ENCODE measurements around the gene DPPA5. TPM values are rescaled to one million over a fixed set of nuclear protein-coding genes. Genes with fewer than 3 reads are reported as not detected.

The DPPA5 gene
- total and polyA plus RNA-seq, 2 of the 13 experiments (the other 11 are each of a cell fraction or from before 2014, with no cell fraction given), result not detected

DNA sequence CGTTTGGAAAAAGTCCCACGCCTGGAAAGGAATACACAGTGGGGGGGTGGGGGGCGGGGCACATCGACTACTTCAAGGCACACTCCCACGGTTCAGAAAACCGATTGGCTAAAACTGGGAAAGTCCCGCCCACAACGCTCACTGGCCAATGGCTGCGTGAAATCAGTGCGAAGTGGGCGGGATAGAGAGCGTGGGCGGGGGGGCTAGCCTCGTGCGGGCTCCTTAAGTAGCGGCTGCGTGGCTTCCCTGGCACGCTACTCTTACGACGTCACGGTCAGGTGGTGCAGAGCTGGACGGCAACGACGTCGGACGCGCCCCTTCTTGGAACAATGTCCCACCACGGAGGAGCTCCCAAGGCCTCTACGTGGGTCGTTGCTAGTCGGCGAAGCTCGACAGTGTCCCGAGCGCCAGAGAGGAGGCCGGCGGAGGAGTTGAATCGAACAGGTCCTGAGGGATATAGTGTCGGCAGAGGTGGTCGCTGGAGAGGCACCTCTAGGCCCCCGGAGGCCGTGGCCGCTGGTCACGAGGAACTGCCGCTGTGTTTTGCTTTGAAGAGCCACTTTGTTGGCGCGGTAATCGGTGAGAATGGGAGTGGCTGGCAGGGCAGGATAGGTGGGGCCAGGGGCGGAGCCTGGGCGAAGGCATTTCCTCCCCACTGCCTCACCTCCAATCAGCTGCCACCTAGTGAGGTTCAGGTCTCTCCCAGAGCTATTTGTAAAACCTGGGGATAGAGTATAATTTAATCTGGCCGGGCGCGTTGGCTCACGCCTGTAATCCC, 40.7 kb upstream of the DPPA5 start, which contains the start of gene DDX43:
DDX43 (plus strand) TSS at position 252 of the 778 bp plus-strand sequence; CDS start at position 330, 78 bp downstream.
- no peak within 1 kb of the TSS for H3K4me2 ChIP-seq (ENCODE audit: low read depth, low read length)
- FAIRE-seq (no peak), ATAC-seq (no peak), DNase-seq (ENCODE audit: low spot score) (no peak)
- H3K4me1 ChIP-seq (ENCODE audit: insufficient read depth, low read length), result no peaks in the 10 kb centered on the region
- H3K36me3 ChIP-seq (replicated peaks in 1 of 2; ENCODE audit: control insufficient read depth in 1 of 2, insufficient read depth in 2 of 2, low read length in 2 of 2), result no peaks in the 10 kb centered on the region
- in situ Hi-C loops (cut with HindIII; ENCODE audit: extremely low pct_ligation_motif_present, low pct_unique_long_range_greater_than_20kb), result no loop called here
- no peak within 1 kb of the TSS for H2AFZ ChIP-seq (ENCODE audit: low read length)
- no TSS peak for BruUV-seq (replicated peaks)
- ChIA-PET CTCF (ENCODE audit: low intra/inter-chr PET ratio, low total read pairs) (no interaction called here), POLR2A (no interaction called here)
- H4K20me1 ChIP-seq (ENCODE audit: insufficient read depth, low read length), result no peaks in the 10 kb centered on the region
- H3K27ac ChIP-seq (ENCODE audit: extremely low read length, insufficient read depth, low read length), result no peak within 1 kb of the TSS
- no peaks in the 10 kb centered on the region for H3K79me2 ChIP-seq (ENCODE audit: insufficient read depth, low read length)
- H3K4me3 ChIP-seq (replicated peaks in 1 of 3; ENCODE audit: insufficient read depth in 1 of 3, low read depth in 2 of 3, low read length in 3 of 3), result no peak within 1 kb of the TSS
- no peak within 1 kb of the TSS for H3K9ac ChIP-seq (ENCODE audit: insufficient read depth, low read depth, low read length)
- WGBS (ENCODE audit: low lambda C conversion rate), result 73% methylated on average over 52 of the region's 54 CpGs
- TF ChIP-seq RBM39 (IDR thresholded peaks at IDR 0.05; ENCODE audit: low read depth, low read length, poor library complexity, severe bottlenecking) (no peak), TFAP4 (IDR thresholded peaks at IDR 0.05; ENCODE audit: borderline replicate concordance, low read depth) (no peak), CENPT (CRISPR knock-in tag; IDR thresholded peaks at IDR 0.05; ENCODE audit: low read depth) (no peak), ZC3H4 (CRISPR knock-in tag; IDR thresholded peaks at IDR 0.05; ENCODE audit: borderline replicate concordance) (no peak)
- TF ChIP-seq, protein P1, sequence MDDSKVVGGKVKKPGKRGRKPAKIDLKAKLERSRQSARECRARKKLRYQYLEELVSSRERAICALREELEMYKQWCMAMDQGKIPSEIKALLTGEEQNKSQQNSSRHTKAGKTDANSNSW (CRISPR knock-in tag; IDR thresholded peaks at IDR 0.05; ENCODE audit: borderline replicate concordance), result no peak
- intact Hi-C loops (cut with micrococcal nuclease; ENCODE audit: unreplicated experiment), result no loop called here
- no peaks in the 10 kb centered on the region for H3K9me3 ChIP-seq (ENCODE audit: low read length)
- H3K27me3 ChIP-seq (ENCODE audit: control insufficient read depth in 1 of 2, insufficient read depth in 2 of 2, low read length in 2 of 2), result 0 out of 5 replicates have a peak, but pooled peaks cover 0 to 3% of the 10 kb centered on the region in 2 experiments

- H3K27me3 ChIP-seq (ENCODE audit: control insufficient read depth in 1 of 2, insufficient read depth in 2 of 2, low read length in 2 of 2), result peaks cover 0 to 6% of the 10 kb centered on the region in 2 experiments; a peak in 3 of 5 replicates
- H3K79me2 ChIP-seq (ENCODE audit: insufficient read depth, low read length), result no peaks in the 10 kb centered on the region
- H2AFZ ChIP-seq (ENCODE audit: low read length), result no peak overlapping the region
- H3K9me3 ChIP-seq (ENCODE audit: low read length), result no peaks in the 10 kb centered on the region
- 0 out of 2 replicates have a peak, but pooled peaks cover 6% of the 10 kb centered on the region for H3K4me1 ChIP-seq (ENCODE audit: insufficient read depth, low read length)
- H3K4me3 ChIP-seq (replicated peaks in 1 of 3; ENCODE audit: insufficient read depth in 1 of 3, low read depth in 2 of 3, low read length in 3 of 3), result no peak overlapping the region
- 59% methylated on average over 2 of the region's 3 CpGs for WGBS (ENCODE audit: low lambda C conversion rate)
- CTCF ChIA-PET (ENCODE audit: low intra/inter-chr PET ratio, low total read pairs), result no interaction called here
- ATAC-seq, result no peak
- no peak overlapping the region for H3K27ac ChIP-seq (ENCODE audit: extremely low read length, insufficient read depth, low read length)
- H4K20me1 ChIP-seq (ENCODE audit: insufficient read depth, low read length), result no peaks in the 10 kb centered on the region
- intact Hi-C loops (cut with micrococcal nuclease; ENCODE audit: unreplicated experiment), result no loop called here
- H3K9ac ChIP-seq (ENCODE audit: insufficient read depth, low read depth, low read length), result no peak overlapping the region
- BruUV-seq (replicated peaks), result no TSS peak
- no peak overlapping the region for H3K4me2 ChIP-seq (ENCODE audit: low read depth, low read length)
- no peak for DNase-seq (ENCODE audit: low spot score)
- no peaks in the 10 kb centered on the region for H3K36me3 ChIP-seq (replicated peaks in 1 of 2; ENCODE audit: control insufficient read depth in 1 of 2, insufficient read depth in 2 of 2, low read length in 2 of 2)
- POLR2A ChIA-PET, result no interaction called here
- in situ Hi-C loops (cut with HindIII; ENCODE audit: extremely low pct_ligation_motif_present, low pct_unique_long_range_greater_than_20kb), result no loop called here
- no peak for FAIRE-seq
- TF ChIP-seq ZNF670 (CRISPR knock-in tag; IDR thresholded peaks at IDR 0.05; ENCODE audit: borderline replicate concordance) (no peak), ARNT (IDR thresholded peaks at IDR 0.05) (no peak), DR1 (CRISPR knock-in tag; IDR thresholded peaks at IDR 0.05) (no peak), SKI (IDR thresholded peaks at IDR 0.05; ENCODE audit: partially characterized antibody) (no peak), SALL1 (CRISPR knock-in tag; IDR thresholded peaks at IDR 0.05) (no peak), CERS6 (CRISPR knock-in tag; IDR thresholded peaks at IDR 0.05) (no peak), NBN (conservative IDR thresholded peaks at IDR 0.05) (no peak), FOXA3 (CRISPR knock-in tag; IDR thresholded peaks at IDR 0.05) (no peak), PAF1 (CRISPR knock-in tag; IDR thresholded peaks at IDR 0.05) (no peak)
- TF ChIP-seq, protein P2, sequence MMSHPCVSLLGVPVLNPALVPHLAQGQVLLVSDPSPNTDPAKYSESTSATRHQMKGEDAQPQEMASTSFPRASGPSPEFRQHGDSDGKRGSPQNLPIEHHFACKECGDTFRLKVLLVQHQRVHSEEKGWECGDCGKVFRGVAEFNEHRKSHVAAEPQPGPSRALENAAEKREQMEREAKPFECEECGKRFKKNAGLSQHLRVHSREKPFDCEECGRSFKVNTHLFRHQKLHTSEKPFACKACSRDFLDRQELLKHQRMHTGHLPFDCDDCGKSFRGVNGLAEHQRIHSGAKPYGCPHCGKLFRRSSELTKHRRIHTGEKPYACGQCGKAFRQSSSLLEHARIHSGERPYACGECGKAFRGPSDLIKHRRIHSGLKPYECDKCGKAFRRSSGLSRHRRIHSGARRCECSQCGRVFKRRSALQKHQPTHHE (CRISPR knock-in tag; IDR thresholded peaks at IDR 0.05; ENCODE audit: borderline replicate concordance), result no peak
These were observed 39.2 kb upstream of the DPPA5 start for GRCh38 chr6:73393278-73393677.

Measured in HepG2 (cell line).